Parathyroid adenoma (tissue), 2 donors: ENCODE measurements around the gene MGAT4A.

Experiments used
- H2AFZ ChIP-seq: fragments of 300-600 bp; sonication (generic); one replicate; pipeline ENCODE4 v1.7.0; 2017; ENCODE audit warnings: antibody characterized with exemption, mild to moderate bottlenecking
- H3K27ac ChIP-seq: fragments of 300-600 bp; sonication (generic); one replicate; pipeline ENCODE4 v1.7.0; 2017
- H3K27me3 ChIP-seq: fragments of 300-600 bp; sonication (generic); one replicate; pipeline ENCODE4 v1.7.0; 2017; ENCODE audit warnings: low read length; ENCODE audit not compliant: control insufficient read depth, insufficient read depth
- H3K36me3 ChIP-seq: fragments of 300-600 bp; sonication (generic); one replicate; pipeline ENCODE4 v1.7.0; 2017; ENCODE audit warnings: low read length; ENCODE audit not compliant: control insufficient read depth, insufficient read depth
- H3K4me1 ChIP-seq: fragments of 300-600 bp; sonication (generic); one replicate; pipeline ENCODE4 v1.7.0; 2017; ENCODE audit warnings: control low read depth
- H3K4me2 ChIP-seq: fragments of 300-600 bp; sonication (generic); one replicate; pipeline ENCODE4 v1.7.0; 2017; ENCODE audit warnings: low read length
- H3K4me3 ChIP-seq: fragments of 300-600 bp; sonication (generic); one replicate; pipeline ENCODE4 v1.7.0; 2017; ENCODE audit warnings: low read depth, low read length
- H3K79me2 ChIP-seq: fragments of 300-600 bp; sonication (generic); one replicate; pipeline ENCODE4 v1.7.0; 2017; ENCODE audit warnings: control low read depth
- H3K9ac ChIP-seq: fragments of 300-600 bp; sonication (generic); one replicate; pipeline ENCODE4 v1.7.0; 2017; ENCODE audit warnings: mild to moderate bottlenecking
- H3K9me3 ChIP-seq: fragments of 300-600 bp; sonication (generic); one replicate; pipeline ENCODE4 v1.7.0; 2017; ENCODE audit warnings: low read length; ENCODE audit not compliant: control insufficient read depth
- TF ChIP-seq, protein P1 (sequence below): fragments of 300-600 bp; sonication (generic); IDR thresholded peaks from one replicate; pipeline ENCODE4 v1.7.0; 2017; ENCODE audit warnings: antibody characterized with exemption, mild to moderate bottlenecking
- donor health status: primary hyperparathyroidism.

Gene MGAT4A

DNA sequence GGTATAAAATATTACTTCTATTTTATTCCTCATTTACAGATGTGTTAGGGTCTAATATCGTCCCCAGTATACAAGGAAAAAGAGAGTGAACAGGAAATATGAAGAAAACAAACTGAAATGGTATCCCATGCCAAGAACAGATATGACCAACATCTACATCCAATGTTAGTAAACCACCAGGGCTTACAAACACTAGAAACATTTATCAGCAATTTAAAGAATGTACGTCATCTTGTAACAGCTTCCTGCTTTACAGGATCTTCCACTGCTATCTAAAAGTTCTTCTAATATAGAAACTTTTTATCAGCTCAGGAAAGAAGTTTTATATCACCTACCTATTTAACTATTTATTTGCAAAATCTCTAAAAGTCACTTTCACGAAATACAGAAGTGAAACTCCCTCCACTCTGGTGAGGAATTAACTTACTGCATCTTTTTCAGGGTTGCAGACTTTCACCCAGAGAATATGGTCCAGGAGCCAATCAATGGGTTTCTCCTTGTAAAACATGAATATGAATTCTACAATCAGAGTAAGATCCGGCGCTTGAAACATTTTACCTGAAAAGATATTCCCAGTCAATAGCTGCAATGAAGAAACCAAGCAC is 87.3 kb downstream of the MGAT4A start:
- TF ChIP-seq, protein P1, sequence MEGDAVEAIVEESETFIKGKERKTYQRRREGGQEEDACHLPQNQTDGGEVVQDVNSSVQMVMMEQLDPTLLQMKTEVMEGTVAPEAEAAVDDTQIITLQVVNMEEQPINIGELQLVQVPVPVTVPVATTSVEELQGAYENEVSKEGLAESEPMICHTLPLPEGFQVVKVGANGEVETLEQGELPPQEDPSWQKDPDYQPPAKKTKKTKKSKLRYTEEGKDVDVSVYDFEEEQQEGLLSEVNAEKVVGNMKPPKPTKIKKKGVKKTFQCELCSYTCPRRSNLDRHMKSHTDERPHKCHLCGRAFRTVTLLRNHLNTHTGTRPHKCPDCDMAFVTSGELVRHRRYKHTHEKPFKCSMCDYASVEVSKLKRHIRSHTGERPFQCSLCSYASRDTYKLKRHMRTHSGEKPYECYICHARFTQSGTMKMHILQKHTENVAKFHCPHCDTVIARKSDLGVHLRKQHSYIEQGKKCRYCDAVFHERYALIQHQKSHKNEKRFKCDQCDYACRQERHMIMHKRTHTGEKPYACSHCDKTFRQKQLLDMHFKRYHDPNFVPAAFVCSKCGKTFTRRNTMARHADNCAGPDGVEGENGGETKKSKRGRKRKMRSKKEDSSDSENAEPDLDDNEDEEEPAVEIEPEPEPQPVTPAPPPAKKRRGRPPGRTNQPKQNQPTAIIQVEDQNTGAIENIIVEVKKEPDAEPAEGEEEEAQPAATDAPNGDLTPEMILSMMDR: no peak
- H3K9me3 ChIP-seq: no peaks in the 10 kb centered on the region
- H3K4me2 ChIP-seq: no peak overlapping the region
- H3K4me3 ChIP-seq: no peak overlapping the region
- H3K27me3 ChIP-seq: no peaks in the 10 kb centered on the region
- H2AFZ ChIP-seq: no peak overlapping the region
- H3K4me1 ChIP-seq: no peaks in the 10 kb centered on the region
- no peaks in the 10 kb centered on the region for H3K36me3 ChIP-seq
- H3K79me2 ChIP-seq: peaks cover 2% of the 10 kb centered on the region
- H3K27ac ChIP-seq: no peak overlapping the region
- no peak overlapping the region for H3K9ac ChIP-seq

DNA sequence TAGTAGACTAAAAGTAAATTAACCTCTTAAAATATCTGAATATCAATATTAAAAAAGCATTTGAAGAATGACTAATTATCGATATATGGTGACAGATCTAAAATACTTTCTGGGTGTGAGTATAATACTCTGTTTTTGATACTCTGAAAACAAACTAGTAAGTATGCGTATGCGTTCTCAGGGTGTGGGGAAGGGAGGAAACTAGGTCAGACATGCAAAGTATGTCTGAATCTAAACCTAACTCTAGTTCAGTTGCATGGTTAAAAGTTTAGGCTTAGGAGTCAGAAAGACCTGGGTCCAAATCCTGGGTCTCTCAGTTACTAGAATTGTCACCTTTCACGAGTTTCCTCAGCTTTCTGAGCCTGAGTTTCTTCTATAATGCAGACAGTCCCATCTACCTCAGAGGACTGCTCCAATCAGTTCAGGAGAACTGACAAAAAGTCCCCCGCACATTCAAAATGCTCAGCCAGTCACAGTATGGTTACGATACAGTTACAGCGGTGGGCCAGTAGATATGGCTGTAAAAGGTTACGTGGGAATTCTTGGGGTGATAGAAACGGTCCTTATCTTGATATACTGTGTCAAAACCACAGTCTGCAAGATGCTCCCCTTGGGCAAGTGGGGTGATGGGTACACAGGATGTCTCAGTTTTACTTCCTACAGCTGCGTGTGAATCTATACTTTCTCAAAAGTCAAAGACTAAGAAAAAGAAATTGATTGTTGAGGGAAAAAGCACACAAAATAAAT is 93.4 kb downstream of the MGAT4A start:
- Histone ChIP-seq H3K4me1 (no peaks in the 10 kb centered on the region), H3K9ac (no peak overlapping the region), H3K4me3 (no peak overlapping the region), H3K36me3 (no peaks in the 10 kb centered on the region), H2AFZ (no peak overlapping the region), H3K27me3 (no peaks in the 10 kb centered on the region), H3K4me2 (no peak overlapping the region), H3K79me2 (peaks cover 2% of the 10 kb centered on the region), H3K9me3 (no peaks in the 10 kb centered on the region), H3K27ac (no peak overlapping the region)
- TF ChIP-seq, protein P1: no peak

DNA sequence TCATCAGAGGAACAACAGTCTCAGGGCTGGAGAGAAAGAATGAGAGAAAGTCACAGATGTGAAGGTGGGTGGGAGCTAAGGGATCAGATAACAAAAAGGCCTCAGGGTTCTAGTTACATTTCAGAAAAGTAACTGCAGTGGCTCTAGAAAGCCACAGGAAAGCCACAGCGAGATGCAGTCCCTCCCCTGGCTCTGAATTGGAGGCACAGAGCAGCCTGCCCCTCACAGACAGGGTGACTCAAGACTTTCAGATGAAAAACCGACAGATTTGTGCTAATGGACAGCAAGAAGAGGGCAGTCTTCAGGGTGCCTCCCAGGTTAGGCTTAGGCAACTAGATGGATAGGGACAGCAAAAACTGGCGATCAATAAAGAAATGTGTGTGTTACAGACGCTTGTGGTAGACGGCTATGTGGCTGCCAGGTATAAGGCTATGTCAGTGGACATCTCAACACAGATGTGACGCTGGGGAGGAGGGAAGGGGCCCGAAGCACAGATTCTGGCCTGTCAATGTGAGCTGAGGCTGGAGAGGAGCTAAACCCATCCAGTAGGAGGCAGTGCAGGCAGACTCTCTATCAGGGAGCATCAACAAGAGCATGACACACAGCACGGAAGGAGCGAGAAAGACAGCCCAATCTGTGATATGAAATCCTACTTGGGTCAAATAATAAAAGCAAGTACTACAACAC is 96.4 kb downstream of the MGAT4A start:
- no peaks in the 10 kb centered on the region for H3K27me3 ChIP-seq
- no peak overlapping the region for H3K9ac ChIP-seq
- H2AFZ ChIP-seq: no peak overlapping the region
- H3K79me2 ChIP-seq: peaks cover 4% of the 10 kb centered on the region
- H3K9me3 ChIP-seq: no peaks in the 10 kb centered on the region
- H3K36me3 ChIP-seq: no peaks in the 10 kb centered on the region
- H3K4me3 ChIP-seq: no peak overlapping the region
- no peaks in the 10 kb centered on the region for H3K4me1 ChIP-seq
- TF ChIP-seq, protein P1: no peak
- H3K27ac ChIP-seq: no peak overlapping the region
- H3K4me2 ChIP-seq: no peak overlapping the region

DNA sequence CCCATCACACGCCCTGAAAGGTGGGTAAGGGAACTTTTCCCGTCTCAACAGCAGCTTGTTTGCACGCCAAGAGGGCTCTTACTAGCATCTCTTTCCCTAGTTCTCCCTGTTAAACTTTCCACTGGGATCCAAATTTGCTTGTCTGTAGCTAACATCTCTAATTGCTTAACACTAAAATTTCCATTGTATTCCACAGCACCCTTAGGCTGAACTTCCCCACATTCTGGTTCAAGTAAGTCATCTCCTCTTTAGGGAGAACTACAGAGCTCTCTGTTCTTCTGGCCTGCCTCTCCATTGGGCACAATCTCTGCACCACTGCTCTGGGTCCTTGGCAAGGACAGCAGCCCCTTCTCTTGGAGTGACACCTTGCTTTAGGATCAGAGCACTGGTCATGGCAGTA is 98.6 kb downstream of the MGAT4A start:
- H3K9me3 ChIP-seq: no peaks in the 10 kb centered on the region
- no peak overlapping the region for H3K4me2 ChIP-seq
- H3K27ac ChIP-seq: no peak overlapping the region
- H3K27me3 ChIP-seq: no peaks in the 10 kb centered on the region
- peaks cover 4% of the 10 kb centered on the region for H3K79me2 ChIP-seq
- H3K36me3 ChIP-seq: no peaks in the 10 kb centered on the region
- H3K9ac ChIP-seq: no peak overlapping the region
- H2AFZ ChIP-seq: no peak overlapping the region
- H3K4me3 ChIP-seq: no peak overlapping the region
- H3K4me1 ChIP-seq: no peaks in the 10 kb centered on the region
- TF ChIP-seq, protein P1: no peak
